Measurements from ENCODE around the gene ABCG5. TPM values are rescaled to one million over a fixed set of nuclear protein-coding genes. Genes with fewer than 3 reads are reported as not detected.

The ABCG5 gene
- total and polyA plus RNA-seq, 8 donors: 0.06 TPM; not detected in 7

GRCh38 chr2:43839776-43840564 is 1.3 kb upstream of the ABCG5 start:
- TF ChIP-seq, protein P1, sequence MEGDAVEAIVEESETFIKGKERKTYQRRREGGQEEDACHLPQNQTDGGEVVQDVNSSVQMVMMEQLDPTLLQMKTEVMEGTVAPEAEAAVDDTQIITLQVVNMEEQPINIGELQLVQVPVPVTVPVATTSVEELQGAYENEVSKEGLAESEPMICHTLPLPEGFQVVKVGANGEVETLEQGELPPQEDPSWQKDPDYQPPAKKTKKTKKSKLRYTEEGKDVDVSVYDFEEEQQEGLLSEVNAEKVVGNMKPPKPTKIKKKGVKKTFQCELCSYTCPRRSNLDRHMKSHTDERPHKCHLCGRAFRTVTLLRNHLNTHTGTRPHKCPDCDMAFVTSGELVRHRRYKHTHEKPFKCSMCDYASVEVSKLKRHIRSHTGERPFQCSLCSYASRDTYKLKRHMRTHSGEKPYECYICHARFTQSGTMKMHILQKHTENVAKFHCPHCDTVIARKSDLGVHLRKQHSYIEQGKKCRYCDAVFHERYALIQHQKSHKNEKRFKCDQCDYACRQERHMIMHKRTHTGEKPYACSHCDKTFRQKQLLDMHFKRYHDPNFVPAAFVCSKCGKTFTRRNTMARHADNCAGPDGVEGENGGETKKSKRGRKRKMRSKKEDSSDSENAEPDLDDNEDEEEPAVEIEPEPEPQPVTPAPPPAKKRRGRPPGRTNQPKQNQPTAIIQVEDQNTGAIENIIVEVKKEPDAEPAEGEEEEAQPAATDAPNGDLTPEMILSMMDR (IDR thresholded peaks at IDR 0.05): no peak
- Histone ChIP-seq H3K36me3 (no peaks in the 10 kb centered on the region), H3K27me3 (no peaks in the 10 kb centered on the region), H3K27ac (no peak overlapping the region), H3K9me3 (no peaks in the 10 kb centered on the region), H3K4me1 (no peaks in the 10 kb centered on the region), H3K4me3 (no peak overlapping the region)
- no peak for DNase-seq
- 77 to 78% methylated on average over 14 of the region's 14 CpGs for WGBS, 2 donors
- no peak for FAIRE-seq
- intact Hi-C loops (cut with DNase I): no loop called here
- no peak for ATAC-seq

- Histone ChIP-seq H3K27ac (no peak overlapping the region), H3K36me3 (no peaks in the 10 kb centered on the region), H3K4me1 (no peaks in the 10 kb centered on the region), H3K27me3 (no peaks in the 10 kb centered on the region), H3K4me3 (no peak overlapping the region), H3K9me3 (no peaks in the 10 kb centered on the region)
- DNase-seq (no peak), FAIRE-seq (no peak), ATAC-seq (no peak)
- 87 to 90% methylated on average over 21 of the region's 21 CpGs for WGBS, 2 donors
- intact Hi-C loops (cut with DNase I): no loop called here
- TF ChIP-seq, protein P1 (IDR thresholded peaks at IDR 0.05): no peak
Observed at GRCh38 chr2:43837831-43838559, 644 bp downstream of the ABCG5 start.

DNA sequence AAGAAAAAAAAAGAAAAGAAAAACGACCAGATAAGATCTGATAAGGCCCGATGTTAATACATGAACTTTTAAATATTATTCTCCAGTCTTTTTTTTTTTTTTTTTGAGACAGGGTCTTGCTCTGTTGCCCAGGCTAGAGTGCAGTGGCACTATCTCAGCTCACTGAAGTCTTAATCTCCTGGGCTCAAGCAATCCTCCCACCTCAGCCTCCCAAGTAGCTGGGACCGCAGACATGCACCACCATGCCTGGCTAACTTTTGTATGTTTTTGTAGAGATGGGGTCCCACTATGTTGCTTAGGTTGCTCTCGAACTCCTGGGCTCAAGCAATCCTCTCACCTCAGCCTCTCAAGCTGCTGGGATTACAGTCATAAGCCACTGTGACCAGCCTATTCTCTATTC is 1.6 kb downstream of the ABCG5 start:
- H3K4me1 ChIP-seq: no peaks in the 10 kb centered on the region
- FAIRE-seq (no peak), DNase-seq (no peak), ATAC-seq (no peak)
- intact Hi-C loops (cut with DNase I): no loop called here
- WGBS, 2 donors: 61 to 64% methylated on average over 4 of the region's 4 CpGs
- H3K27me3 ChIP-seq: no peaks in the 10 kb centered on the region
- no peaks in the 10 kb centered on the region for H3K9me3 ChIP-seq
- H3K27ac ChIP-seq: no peak overlapping the region
- TF ChIP-seq, protein P1 (IDR thresholded peaks at IDR 0.05): no peak
- H3K4me3 ChIP-seq: no peak overlapping the region
- no peaks in the 10 kb centered on the region for H3K36me3 ChIP-seq

DNA sequence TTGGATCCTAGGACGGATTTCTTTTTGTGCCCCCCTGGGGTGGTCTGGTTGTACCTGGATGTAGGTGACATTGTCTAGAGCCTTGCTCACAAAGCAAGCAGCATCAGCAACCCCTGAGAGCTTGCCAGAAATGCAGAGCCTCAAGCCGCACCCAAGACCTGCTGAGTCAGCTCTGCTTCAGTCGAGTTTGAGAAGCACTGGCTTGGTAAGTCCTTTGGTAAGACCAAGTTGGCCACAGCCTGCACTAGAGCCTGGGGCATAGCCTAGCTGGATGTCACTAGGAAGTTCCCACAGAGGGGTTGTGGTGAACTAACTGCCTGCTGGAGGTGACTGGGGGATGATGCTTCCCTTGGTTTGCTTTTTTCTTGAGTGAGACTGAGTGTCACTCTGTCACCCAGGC is 6.2 kb downstream of the ABCG5 start:
- Histone ChIP-seq H3K27me3 (no peaks in the 10 kb centered on the region), H3K4me3 (no peak overlapping the region), H3K36me3 (no peaks in the 10 kb centered on the region), H3K27ac (no peak overlapping the region), H3K4me1 (no peaks in the 10 kb centered on the region), H3K9me3 (no peaks in the 10 kb centered on the region)
- TF ChIP-seq, protein P1 (IDR thresholded peaks at IDR 0.05): no peak
- no peak for ATAC-seq
- WGBS, 2 donors: 43 to 59% methylated on average over 3 of the region's 3 CpGs
- no peak for FAIRE-seq
- DNase-seq: no peak
- intact Hi-C loops (cut with DNase I): no loop called here
